HG02938 (cell line): ENCODE data around the gene BRSK2.

Experiments used
- ATAC-seq: cut with Tn5 transposase; IDR thresholded peaks from one replicate; pipeline ENCODE4 v1.9.1; 2021; ENCODE audit warnings: mild to moderate bottlenecking, moderate library complexity; ENCODE audit not compliant: unreplicated experiment

BRSK2 gene

DNA sequence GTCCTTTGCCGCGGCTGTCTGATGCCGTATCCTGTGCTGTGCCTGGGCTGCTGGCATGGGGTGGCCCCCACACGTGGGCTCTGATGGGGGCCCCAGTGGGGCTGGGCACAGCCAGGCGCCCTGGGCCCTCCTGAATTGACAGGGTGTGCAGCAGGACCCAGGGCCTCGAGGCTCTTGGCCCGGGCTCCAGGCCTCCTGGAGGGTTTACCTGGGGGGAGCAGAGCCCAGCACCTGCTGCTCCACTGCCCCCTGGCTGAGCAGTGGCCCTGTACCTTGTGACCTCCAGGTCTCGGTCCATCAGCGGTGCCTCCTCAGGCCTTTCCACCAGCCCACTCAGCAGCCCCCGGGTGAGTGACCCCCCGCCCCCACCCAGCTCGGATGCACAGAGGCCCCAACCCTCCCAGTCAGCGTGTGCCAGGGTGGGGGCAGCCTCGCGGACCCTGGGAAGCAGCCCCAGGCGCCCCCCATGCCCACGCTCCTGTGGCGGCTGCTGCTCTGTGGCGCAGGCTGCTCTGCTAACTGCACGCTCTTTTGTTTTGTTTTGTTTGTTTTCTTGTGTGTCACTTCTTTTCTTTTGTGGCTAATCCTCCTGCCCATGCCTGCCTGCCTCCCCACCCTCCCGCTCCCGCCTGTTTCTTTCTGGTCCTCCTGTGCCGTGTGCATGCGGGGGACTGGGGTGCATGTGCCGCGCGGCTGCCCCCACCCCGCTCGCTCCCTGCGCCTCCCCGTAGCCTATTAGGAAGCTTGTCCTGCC, 59.9 kb downstream of the BRSK2 start:
- ATAC-seq = no peak

DNA sequence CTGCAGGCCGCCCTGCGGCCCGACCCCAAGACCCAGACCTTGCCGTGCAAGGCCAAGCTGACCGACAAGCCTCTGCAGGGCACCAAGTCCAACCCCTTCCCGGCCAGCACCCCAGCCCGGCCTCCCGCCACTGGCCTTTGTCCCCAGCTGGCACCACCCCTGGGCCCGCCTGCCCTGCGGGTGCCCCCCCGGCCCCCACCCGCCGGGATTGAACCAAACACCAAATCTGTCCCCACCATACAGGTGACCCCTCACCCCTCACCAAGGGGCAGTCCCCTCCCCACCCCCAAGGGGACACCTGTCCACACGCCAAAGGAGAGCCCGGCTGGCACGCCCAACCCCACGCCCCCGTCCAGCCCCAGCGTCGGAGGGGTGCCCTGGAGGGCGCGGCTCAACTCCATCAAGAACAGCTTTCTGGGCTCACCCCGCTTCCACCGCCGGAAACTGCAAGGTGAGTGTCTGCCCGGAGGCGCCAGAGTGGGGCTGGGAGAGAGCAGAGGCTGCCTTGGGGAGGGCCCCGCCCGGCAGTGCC, 60.7 kb downstream of the BRSK2 start:
- no peak for ATAC-seq

DNA sequence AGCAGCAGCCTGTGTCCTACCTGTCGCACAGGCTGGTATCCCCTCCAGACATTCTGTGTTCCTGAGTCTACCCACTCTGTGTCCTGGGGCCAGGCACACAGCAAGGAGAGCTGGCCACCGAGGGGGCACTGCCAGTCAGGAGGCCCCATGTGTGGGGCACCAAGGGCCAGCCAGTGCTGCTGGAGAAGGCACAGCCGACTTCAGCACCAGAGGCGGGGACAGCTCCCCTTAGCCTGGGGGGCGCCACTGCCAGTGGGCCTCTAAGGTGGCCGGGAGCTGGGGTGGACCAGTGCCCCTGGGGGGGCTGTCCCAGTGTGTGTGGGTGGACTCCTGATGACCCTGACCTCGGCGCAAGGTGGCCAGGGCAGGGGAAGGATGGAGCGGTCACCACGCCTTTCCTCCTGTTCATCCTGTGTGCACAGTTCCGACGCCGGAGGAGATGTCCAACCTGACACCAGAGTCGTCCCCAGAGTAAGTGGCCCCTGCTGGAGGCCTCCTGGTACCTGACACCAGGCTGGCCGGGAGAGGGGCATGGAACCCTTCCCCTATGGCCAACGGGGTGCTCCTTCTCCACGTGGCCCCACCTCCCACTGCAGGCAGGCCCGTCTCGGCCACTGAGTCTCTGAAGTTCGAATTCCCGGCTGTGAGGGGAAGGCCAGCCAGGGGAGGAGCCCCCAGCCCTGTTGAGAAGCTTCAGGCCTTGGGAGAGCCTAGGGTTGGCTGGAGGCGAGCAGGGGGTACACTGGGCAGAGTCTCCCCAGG, 61.4 kb downstream of the BRSK2 start:
- no peak for ATAC-seq

DNA sequence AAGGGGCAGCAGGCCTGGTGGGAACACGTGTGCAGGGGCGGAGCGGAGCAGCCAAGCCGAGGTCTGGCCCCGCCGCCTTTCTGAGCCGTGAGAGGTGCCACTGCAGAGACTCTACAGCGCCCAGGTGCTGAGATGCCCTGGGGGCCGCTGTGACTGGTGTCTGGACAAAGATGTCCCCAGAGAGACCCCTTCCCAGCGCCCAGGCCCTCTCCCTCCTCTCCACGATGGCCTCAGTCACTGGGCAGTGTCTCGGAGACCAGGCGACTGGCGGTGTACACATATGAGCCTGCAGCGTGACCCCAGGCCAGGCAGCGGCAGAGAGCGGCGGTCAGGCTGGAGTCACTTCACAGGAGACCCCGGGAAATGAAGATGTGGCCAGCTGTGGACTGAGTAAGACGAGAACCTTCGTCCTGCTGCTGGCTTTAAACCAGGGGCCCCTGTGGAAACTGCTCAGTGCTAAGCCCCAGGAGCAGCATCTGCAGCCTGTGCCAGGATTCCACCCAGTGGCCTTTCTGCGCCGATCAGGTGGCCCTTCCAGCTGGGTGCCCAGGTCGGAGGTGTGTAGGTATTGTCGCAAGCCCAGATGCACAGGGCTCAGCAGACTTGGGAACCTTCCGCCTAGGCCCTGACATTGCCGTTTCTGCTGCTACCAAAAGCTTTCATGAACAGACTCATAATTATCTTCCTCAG, 62.2 kb downstream of the BRSK2 start:
- ATAC-seq = no peak

DNA sequence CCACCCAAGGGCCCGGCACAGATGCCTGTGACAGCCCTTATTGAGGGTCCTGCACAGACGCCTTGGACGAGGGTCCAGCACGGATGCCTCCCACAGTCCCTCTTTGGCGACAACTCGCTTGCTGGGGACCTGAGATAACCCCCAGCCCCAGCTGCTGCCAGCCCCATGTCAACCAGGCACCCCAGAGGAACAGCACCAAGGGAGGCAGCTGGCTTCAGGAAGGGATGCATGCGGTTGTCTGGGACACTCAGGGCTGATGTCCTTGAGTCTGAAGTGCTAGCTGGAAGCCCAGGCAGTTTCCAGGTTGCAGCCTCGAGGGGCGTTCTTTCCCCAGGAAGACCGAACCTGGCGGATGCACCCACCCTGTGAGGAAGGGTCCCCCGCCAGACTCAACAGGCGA, 63.0 kb downstream of the BRSK2 start:
- no peak for ATAC-seq

DNA sequence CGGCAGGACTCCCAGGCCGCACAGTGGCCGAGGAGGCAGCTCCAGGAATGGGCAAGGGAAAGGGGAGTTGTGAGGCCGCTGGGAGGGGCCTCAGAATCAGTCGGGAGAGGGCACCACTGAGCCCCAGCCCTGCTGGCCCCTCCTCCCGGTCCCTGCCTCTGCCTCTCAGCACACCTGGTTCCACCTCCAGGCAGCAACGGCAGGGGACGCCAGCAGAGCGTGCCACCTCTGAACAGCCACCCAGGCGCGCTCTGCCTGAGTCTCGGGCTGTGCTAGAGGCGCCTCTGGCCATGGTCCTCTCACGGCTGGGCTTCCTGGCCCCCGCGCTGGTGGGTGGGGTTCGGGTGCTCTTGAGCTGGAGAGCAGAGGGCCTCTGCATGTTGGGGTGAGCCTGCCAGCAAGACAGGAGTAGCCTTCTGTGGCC, 63.9 kb downstream of the BRSK2 start:
- no peak for ATAC-seq

DNA sequence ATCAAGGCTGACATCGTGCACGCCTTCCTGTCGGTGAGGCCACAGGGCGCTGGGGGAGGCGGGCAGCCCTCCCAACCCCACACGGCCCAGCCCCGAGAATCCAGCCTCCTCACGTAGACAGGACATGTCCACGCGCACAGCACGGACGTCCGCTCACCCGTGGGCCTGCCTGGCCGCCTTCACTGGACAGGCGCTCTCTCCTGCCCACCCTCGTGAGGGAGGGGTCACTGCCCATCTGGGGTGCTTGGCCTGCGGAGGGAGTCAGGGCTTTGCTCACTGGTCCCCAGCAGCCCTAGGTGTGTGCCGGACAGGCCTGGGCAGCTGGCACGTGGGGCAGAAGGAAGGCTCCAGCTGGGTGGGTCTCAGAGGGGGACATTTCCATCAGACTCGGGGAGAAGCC, 64.8 kb downstream of the BRSK2 start:
- ATAC-seq = no peak

DNA sequence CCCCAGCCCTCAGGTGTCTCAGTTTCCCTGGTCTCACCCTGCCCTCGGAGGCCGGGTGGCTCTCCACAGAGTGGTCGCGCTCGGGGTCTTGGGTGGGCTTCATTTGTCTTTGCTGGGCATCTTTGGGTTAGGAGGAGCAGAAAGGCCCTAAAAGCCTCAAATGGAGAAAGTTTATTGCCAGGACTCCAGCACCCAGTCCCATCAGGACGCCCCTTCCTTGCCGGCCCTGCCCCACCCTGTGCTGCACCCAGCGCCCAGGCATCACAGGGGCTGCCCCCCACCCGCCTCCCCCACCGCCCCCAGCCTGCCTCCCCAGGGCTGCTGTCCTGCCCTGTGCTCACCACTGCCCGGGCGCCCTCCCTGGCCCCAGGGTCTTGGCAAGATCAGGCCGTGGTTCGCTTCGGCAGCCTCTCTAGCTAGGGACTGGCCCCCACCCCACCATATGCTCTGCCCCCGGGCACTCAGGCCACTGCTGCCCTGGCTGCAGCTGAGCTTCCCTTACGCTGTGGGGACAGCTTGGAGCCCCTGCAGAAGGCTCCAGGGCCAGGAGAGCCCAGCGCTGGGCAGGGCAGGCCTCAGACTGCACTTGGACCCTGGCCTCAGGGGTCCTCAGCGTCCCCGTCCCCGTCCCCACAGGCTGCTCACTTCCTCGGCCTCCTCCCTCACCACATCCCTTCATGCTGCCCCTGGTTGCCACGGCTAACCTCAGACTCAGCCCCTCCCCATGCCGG, 65.5 kb downstream of the BRSK2 start:
- no peak for ATAC-seq

DNA sequence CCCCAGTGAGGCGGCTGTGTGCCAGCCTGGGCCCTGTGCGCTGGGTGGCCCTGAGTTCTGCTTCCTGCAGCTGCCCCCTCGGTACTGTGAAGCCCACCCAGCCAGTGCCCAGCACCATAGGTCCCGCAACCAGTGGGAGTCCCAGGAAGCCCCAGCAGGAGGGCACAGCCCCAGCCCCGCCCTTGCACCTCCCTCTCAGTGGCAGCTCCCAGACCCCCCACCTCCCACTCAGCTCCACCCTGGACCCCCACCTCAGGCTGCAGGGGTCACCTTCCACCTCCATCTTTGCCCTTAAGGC, 66.0 kb downstream of the BRSK2 start:
- no peak for ATAC-seq

DNA sequence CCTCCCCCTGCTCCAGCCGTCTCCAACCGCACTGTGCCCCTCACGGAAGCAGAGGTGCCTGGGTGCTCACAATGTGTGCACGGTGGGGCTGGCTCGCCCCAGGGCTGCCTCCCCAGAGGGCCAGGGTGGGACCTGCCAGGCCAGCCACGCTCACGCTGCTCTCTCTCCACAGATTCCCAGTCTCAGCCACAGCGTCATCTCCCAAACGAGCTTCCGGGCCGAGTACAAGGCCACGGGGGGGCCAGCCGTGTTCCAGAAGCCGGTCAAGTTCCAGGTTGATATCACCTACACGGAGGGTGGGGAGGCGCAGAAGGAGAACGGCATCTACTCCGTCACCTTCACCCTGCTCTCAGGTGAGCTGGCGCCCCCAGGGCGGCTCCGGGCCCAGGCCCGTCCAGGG, 66.4 kb downstream of the BRSK2 start:
- ATAC-seq = no peak

DNA sequence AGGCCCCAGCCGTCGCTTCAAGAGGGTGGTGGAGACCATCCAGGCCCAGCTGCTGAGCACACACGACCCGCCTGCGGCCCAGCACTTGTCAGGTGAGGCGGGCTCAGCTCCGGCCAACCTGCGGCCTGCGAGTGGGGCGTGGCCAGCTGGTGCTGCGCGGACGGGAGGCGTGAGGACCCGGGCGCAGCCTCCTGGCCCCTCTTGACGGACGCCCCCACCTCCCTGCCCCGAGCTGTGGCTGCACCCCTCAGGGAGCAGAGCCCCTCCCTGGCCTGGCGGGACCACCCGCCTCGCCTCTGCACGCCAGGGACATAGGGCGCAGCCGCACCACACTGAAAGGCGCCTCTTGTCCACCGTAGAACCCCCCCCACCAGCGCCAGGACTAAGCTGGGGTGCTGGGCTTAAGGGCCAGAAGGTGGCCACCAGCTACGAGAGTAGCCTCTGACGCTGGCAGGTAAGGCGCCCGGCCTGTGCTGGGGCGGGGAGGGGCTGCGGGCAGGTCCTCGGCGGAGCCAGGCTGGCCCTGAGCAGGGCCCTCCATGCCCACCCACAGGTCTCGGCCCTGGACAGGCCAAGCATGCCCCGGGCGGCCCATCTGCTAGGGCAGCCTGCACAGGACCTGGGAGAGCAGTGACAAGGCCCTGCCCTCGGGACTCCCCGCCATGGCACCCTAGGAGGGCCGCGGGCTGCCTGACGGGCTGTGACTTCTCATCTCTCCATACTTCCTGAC, 67.0 kb downstream of the BRSK2 start:
- no peak for ATAC-seq

DNA sequence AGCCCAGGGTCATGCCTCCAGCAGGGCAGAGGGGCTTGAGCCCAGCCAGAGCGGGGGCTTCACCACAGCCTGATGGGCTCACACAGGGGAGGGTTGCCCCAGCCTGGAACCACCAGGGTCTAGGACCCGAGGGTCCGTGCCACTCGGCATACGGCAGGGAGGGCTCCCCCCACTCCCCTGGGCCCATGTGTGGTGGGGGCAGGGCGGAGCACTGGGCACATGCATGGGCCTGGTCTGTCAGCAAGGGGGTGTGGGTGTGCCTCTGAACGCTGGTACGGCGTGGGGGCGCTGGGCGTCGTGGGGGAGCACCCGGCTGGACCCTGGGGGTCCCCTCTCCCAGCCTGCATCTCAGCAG, 67.6 kb downstream of the BRSK2 start:
- no peak for ATAC-seq

DNA sequence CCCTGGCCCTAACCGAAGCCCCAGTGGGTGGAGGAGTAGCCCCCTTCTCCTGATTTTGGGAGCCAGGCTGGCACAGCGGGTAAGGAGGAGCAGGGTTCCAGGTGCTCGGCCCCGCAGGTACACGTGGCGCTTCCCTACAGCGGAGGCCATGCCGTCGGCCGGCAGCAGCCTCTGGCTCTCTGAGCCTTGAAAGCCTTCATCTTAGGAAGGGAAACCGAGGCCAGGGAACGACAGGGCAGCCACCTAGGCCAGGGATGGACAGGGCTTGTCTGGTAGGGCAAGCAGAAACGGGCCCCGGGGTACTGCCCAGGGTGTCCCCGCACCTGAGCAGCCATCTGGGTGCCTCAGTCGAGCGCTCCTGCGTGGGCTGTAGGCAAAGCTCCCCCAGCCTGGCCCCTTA, 68.1 kb downstream of the BRSK2 start:
- no peak for ATAC-seq

DNA sequence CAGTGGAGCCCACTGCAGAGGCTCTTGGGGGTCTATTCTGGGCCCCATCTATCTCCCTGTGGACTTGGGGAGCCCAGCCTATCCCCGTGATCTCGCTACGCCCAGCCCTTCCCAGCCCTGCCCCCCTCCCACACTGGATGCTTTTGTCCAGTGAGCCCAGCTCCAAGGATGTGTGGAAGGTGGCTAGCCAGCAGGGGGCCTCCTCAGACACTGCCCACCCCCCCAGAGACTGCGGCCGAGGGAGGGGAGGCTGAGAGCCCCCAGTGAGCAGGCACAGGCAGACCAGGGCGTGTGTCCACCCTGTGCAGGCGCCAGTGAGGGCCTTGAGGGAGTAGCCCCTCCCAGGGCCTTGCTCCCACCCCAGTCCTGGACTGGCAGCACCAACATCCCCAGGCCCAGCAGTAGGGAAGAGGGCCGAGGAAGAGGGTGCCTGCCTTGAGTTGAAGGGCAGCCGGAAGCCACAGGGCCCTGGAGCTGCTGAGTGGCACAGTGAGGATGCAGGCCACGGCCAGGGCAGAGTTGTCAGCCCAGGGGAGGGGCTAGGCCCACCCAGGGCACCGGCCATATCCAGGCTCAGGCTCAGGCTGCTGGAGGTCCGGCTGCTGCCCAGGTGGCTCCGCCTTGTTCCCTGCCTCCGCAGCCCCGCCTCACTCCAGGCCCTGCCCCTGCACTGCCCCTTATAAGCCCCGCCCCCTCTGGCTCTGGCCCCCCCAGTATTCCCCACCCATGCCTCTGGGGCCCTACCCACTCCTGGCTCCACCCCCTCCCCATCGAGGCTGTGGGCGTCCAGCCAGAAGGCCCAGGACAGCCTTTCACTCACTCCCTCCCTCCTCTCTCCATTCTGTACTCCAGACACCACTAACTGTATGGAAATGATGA, 68.8 kb downstream of the BRSK2 start:
- ATAC-seq = no peak

DNA sequence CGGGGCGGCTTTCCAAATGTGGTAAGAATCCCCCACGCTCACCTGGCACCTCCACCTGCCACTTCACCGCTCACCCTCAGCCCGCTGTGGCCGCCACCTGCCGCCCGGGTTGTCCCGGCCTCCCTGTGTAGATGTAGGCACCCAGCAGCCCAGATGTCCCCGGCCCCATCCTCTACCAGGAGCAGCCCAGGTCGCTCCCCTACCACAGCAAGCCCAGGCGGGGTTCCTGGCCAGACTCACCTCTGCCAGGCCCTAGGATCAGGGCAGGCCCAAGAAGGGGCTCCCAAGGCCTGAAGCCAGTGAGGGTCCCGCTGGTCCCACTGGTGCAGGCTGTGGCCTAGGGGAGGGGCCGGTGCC, 69.5 kb downstream of the BRSK2 start:
- no peak for ATAC-seq

DNA sequence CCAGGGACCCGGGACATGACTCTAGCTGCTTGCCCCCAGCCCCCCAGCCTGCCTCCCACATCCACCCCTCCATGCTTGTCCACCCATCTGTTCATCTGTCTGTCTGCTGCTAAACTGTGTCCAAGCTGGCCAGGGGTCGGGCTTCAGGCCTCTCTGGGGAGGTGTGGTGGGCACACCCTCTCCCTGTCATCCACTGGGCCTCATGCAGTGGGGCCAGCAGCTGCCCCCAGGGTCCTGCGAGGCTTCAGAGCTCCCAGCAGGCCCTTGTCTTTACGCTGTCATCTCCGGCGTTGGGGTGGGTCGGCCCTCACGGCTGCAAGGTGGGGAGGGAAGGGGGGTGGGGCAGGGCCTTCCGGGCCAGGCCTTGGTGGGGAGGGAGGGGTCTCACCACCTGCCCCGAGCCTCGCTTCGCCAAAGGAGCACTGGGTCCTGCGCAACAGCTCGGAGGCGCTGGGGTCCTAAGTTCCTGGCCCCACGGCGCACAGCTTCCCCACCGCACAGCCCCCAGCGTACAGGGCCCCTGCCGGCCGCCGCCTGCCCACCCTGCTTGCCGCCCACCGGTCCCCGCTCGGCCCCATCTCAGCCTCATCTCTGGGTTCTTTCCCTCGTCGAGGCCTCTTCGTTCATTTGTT, 70.1 kb downstream of the BRSK2 start:
- ATAC-seq = no peak

DNA sequence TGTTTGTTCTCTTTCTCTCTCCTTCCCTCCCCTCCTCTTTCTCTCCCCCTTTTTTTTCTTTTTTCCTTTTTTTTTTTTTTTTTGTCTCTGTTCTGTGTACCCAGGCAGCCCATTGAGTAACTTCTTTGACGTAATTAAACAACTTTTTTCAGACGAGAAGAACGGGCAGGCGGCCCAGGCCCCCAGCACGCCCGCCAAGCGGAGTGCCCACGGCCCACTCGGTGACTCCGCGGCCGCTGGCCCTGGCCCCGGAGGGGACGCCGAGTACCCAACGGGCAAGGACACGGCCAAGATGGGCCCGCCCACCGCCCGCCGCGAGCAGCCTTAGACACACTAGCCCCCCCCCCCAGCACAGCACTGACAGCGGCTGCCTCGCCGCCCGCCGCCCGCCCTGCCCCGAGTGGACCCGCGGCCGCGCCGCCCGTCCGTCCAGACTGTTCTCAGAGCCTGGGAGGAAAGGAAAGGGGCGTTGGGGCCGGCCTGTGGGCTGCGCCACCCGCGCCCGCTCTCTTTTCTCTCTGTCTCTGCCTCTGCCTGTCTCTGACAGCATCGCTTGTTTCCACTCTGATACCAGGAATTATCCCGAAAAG, 70.8 kb downstream of the BRSK2 start:
- no peak for ATAC-seq

DNA sequence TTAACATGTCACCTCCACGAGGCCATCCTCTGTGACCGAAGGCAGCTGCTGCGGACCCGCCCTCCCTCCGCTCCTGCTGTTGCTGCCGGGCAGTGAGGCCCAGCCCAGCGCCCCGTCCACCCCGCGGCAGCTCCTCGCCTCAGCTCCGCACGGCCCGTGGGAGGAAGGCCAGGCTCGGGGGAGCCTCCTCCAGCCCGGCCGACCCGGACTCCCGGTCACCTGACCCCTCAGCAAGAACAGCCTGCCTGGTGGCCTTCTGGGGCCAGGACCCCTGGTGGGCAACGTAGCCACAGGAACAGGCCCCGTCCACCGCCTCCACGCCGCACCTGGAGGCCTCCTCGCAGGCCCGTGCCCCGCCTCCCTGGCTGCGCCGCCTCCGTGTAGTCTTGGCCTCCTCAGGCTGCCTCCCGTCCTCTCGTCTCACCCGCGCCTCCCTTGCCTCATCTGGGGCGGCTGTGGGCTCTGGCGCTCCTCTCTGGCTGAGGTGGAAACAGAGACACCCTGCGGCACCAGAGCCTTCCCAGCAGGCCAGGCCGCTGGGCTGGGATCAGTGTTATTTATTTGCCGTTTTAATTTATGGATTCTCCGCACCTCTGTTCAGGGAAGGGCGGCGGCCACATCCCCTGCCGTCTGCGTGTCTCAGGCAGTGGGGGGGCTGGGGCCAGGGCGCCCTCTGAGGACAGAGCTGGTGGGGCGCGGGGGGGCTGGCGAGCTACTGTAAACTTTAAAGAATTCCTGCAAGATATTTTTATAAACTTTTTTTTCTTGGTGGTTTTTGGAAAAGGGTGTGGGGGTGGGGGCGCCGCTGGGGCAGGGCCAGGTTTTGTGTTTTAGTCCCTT, 71.5 kb downstream of the BRSK2 start:
- no peak for ATAC-seq
